PFSK-1 (cell line): Measurements from ENCODE around the gene P2RY13.

Source experiments
- FOXP2 ChIP-seq: optimal IDR thresholded peaks from 2 replicates; pipeline ENCODE3; 2011; ENCODE audit warnings: borderline replicate concordance, control low read depth, inconsistent platforms; ENCODE audit not compliant: insufficient read depth; ENCODE audit errors: extremely low read length, extremely low read depth
- POLR2AphosphoS5 ChIP-seq: IDR thresholded peaks from 2 replicates; pipeline ENCODE4 v1.6.1; 2012; ENCODE audit warnings: low read depth, mild to moderate bottlenecking, control low read depth, low read length, moderate library complexity
- SIN3A ChIP-seq: IDR thresholded peaks from 2 replicates; pipeline ENCODE4 v1.6.1; 2012; ENCODE audit warnings: mild to moderate bottlenecking, low read length, moderate library complexity, borderline replicate concordance; ENCODE audit not compliant: insufficient read depth
- TAF1 ChIP-seq: IDR thresholded peaks from 2 replicates; pipeline ENCODE4 v1.6.1; 2012; ENCODE audit warnings: low read length, control low read depth, borderline replicate concordance; ENCODE audit not compliant: insufficient read depth
- TF ChIP-seq, protein P1 (sequence below), 2 experiments: IDR thresholded peaks; 2 replicates each; pipeline versions ENCODE4 v1.6.1 to v1.8.0; 2011 to 2012; ENCODE audit warnings: low read depth in 2 of 2, low read length in 2 of 2, control low read depth in 1 of 2, inconsistent platforms in 1 of 2, mild to moderate bottlenecking in 1 of 2, moderate library complexity in 1 of 2; ENCODE audit not compliant: insufficient read depth in 1 of 2

DNA sequence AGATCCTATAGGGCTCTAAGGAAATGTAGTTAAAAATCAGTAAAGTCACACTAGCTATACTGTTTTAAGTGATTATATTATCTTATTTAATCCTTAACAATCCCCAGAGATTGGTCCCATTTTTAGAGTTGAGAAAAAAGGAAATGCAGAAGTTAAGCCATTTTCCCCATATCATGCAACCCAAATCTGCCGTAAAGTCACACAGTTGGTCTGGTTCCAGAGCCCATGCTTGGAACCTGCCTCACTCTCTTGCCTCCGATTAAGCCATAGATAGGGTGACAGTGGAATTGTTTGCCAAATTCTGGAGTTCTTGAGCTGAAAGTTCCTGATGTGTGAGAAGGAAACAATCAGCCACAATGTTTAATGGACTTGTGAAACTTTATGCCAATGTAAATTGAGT is 2.3 kb upstream of the P2RY13 start:
- TF ChIP-seq POLR2AphosphoS5 (no peak), TAF1 (no peak), SIN3A (no peak), FOXP2 (no peak)
- TF ChIP-seq, protein P1, sequence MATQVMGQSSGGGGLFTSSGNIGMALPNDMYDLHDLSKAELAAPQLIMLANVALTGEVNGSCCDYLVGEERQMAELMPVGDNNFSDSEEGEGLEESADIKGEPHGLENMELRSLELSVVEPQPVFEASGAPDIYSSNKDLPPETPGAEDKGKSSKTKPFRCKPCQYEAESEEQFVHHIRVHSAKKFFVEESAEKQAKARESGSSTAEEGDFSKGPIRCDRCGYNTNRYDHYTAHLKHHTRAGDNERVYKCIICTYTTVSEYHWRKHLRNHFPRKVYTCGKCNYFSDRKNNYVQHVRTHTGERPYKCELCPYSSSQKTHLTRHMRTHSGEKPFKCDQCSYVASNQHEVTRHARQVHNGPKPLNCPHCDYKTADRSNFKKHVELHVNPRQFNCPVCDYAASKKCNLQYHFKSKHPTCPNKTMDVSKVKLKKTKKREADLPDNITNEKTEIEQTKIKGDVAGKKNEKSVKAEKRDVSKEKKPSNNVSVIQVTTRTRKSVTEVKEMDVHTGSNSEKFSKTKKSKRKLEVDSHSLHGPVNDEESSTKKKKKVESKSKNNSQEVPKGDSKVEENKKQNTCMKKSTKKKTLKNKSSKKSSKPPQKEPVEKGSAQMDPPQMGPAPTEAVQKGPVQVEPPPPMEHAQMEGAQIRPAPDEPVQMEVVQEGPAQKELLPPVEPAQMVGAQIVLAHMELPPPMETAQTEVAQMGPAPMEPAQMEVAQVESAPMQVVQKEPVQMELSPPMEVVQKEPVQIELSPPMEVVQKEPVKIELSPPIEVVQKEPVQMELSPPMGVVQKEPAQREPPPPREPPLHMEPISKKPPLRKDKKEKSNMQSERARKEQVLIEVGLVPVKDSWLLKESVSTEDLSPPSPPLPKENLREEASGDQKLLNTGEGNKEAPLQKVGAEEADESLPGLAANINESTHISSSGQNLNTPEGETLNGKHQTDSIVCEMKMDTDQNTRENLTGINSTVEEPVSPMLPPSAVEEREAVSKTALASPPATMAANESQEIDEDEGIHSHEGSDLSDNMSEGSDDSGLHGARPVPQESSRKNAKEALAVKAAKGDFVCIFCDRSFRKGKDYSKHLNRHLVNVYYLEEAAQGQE (IDR thresholded peaks at IDR 0.05; ENCODE audit: insufficient read depth in 1 of 2, low read depth in 2 of 2, low read length in 2 of 2), result no peak
